ENCODE data around the gene IRF9.
A peak's percentile ranks its signal among the peaks of the same experiment; 100 is the strongest.

DNA sequence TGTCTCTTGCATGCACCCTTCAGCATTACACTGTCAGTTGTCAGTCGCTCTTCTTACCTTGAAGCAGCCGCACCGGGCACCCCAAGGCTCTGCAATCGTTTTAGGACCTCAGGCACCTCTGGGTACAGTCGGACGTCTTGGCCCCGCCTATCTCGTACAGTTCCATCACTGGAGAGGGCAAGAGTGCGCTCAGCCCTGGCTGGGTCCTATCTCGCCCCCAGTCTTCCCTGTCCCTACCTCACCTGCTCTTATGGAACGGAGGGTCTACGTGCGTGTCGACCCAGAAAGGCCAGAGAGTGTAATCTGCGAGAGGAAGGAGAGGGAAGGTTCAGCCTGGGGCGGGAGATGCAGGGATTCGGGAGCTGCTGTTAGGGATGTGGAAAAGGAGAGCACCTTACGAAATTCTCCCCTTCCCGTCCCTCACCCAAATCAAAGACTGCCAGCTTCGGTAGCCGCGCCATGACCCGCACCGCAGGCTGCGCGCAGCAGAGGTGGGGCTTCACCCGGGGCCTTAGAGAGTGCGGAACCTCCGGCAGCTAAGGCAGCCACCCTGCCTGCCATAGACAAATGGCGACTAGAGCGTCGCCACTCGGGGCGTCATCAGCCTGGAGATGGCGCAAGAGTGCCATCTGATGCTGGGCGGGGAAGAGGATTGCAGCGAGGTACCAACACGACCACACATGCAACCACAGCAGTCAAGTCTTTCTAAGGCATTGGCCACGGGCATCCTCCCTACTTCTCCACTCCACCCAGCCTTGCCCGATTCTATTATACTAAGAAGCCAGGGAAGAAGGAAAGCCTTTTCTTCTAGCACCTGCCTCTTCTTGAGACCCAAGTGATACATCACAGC lies 54.7 kb downstream of the IRF9 start, which contains the start of gene MDP1:
- TF ChIP-seq YY1 (IDR thresholded peaks at IDR 0.05; ENCODE audit: insufficient read depth, insufficient read length) (peak; percentile 37), SUZ12 (IDR thresholded peaks at IDR 0.05; ENCODE audit: extremely low read depth, insufficient read depth, insufficient read length) (no peak)
